ENCODE data around the gene SLC39A1. TPM values are rescaled to one million over a fixed set of nuclear protein-coding genes. Genes with fewer than 3 reads are reported as not detected.

SLC39A1 gene
- polyA plus RNA-seq, 1 of the 3 experiments (the other 2 are of a cell fraction): 89.6 TPM

DNA sequence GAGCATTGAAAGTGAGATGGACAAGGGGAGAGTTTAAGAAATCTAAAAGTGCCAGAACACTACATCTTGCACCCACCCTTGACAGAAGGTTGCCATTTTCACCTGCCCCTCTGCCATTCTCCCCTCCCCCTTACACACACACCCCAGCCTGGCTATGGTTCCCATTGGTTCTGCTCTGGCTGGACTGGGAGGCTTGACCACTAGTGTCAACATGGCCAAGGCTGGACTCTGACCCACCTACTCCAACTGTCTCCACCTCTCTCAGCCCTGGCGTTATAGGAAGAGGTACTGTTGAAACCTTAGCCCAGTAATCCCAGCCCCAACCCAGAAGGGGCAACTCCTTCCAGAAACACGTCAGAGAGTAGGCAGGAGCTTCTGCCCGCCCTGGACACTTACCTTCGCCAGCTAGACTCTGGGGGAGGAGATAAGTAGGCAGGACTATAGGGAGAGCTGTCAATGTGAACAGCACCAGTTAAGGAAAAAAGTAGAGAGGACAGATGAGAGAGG is 9.4 kb downstream of the SLC39A1 start:
- H3K27ac ChIP-seq (ENCODE audit: low read depth in 2 of 2, low read length in 1 of 2): no peak overlapping the region
- no peak overlapping the region for H3K9ac ChIP-seq
- peaks cover 5 to 31% of the 10 kb centered on the region in 2 experiments; a peak in 3 of 4 replicates for H3K4me1 ChIP-seq (ENCODE audit: control insufficient read depth in 1 of 2, insufficient read depth in 2 of 2, low read depth in 1 of 2, low read length in 1 of 2)
- peaks cover 4% of the 10 kb centered on the region for H3F3A ChIP-seq (replicated peaks; ENCODE audit: insufficient read depth)
- no peaks in the 10 kb centered on the region for H3K9me3 ChIP-seq
- ChIA-PET POLR2A (interaction anchor here (0.9 to 1.7 kb wide), 4 partner anchors 9 to 170 kb away, joined by 3 to 4 read pairs (median 4); partner anchors contain the start of genes CREB3L4 and SLC39A1), CTCF (interaction anchor here (1.0 to 5.9 kb wide), 7 partner anchors 8 to 157 kb away, joined by 3 to 51 read pairs (median 3); partner anchors contain the start of genes DENND4B and RAB13)
- H3K79me2 ChIP-seq (ENCODE audit: insufficient read depth): peaks cover 60% of the 10 kb centered on the region
- H3K9me2 ChIP-seq: no peaks in the 10 kb centered on the region
- H3K4me3 ChIP-seq (ENCODE audit: low read depth in 2 of 2, low read length in 1 of 2): no peak overlapping the region
- H3K4me2 ChIP-seq: no peak overlapping the region
- no peak for DNase-seq
- peaks cover 9 to 48% of the 10 kb centered on the region in 2 experiments for H3K36me3 ChIP-seq (replicated peaks in 1 of 2; ENCODE audit: control insufficient read depth in 1 of 2, insufficient read depth in 2 of 2, low read length in 1 of 2)
- peaks cover 41% of the 10 kb centered on the region for H4K20me1 ChIP-seq (ENCODE audit: insufficient read depth)
- no peak overlapping the region for H2AFZ ChIP-seq (ENCODE audit: low read depth)
- no peaks in the 10 kb centered on the region for H3K27me3 ChIP-seq (ENCODE audit: insufficient read depth)
- 95% methylated on average over 4 of the region's 4 CpGs for WGBS (ENCODE audit: low lambda C conversion rate)
- no peak for TF ChIP-seq EZH2phosphoT487 (IDR thresholded peaks at IDR 0.05; ENCODE audit: borderline replicate concordance, low read depth)
- TF ChIP-seq FOSL2 (IDR thresholded peaks at IDR 0.05; ENCODE audit: borderline replicate concordance, low read depth): no peak
- TF ChIP-seq NFIC (IDR thresholded peaks at IDR 0.05; ENCODE audit: borderline replicate concordance): no peak
- TF ChIP-seq MAX (IDR thresholded peaks at IDR 0.05; ENCODE audit: low read depth): no peak
- TF ChIP-seq NRF1 (IDR thresholded peaks at IDR 0.05; ENCODE audit: low read depth, low read length): no peak
- TF ChIP-seq EP300 (IDR thresholded peaks at IDR 0.05; ENCODE audit: borderline replicate concordance in 1 of 2, low read depth in 1 of 2, low read length in 1 of 2): no peak
- TF ChIP-seq RAD21 (IDR thresholded peaks at IDR 0.05; ENCODE audit: low read length): no peak
- TF ChIP-seq GATA2 (CRISPR knock-in tag; IDR thresholded peaks at IDR 0.05): no peak
- TF ChIP-seq RFX5 (IDR thresholded peaks at IDR 0.05; ENCODE audit: low read length): no peak
- no peak for TF ChIP-seq IRF3 (IDR thresholded peaks at IDR 0.05; ENCODE audit: low read depth, low read length)
- TF ChIP-seq, protein P1, sequence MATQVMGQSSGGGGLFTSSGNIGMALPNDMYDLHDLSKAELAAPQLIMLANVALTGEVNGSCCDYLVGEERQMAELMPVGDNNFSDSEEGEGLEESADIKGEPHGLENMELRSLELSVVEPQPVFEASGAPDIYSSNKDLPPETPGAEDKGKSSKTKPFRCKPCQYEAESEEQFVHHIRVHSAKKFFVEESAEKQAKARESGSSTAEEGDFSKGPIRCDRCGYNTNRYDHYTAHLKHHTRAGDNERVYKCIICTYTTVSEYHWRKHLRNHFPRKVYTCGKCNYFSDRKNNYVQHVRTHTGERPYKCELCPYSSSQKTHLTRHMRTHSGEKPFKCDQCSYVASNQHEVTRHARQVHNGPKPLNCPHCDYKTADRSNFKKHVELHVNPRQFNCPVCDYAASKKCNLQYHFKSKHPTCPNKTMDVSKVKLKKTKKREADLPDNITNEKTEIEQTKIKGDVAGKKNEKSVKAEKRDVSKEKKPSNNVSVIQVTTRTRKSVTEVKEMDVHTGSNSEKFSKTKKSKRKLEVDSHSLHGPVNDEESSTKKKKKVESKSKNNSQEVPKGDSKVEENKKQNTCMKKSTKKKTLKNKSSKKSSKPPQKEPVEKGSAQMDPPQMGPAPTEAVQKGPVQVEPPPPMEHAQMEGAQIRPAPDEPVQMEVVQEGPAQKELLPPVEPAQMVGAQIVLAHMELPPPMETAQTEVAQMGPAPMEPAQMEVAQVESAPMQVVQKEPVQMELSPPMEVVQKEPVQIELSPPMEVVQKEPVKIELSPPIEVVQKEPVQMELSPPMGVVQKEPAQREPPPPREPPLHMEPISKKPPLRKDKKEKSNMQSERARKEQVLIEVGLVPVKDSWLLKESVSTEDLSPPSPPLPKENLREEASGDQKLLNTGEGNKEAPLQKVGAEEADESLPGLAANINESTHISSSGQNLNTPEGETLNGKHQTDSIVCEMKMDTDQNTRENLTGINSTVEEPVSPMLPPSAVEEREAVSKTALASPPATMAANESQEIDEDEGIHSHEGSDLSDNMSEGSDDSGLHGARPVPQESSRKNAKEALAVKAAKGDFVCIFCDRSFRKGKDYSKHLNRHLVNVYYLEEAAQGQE (IDR thresholded peaks at IDR 0.05; ENCODE audit: low read depth, low read length): no peak
- TF ChIP-seq YY1 (IDR thresholded peaks at IDR 0.05; ENCODE audit: low read depth): no peak
- TF ChIP-seq ZBTB33 (IDR thresholded peaks at IDR 0.05; ENCODE audit: borderline replicate concordance, low read depth): no peak
- TF ChIP-seq TAF1 (IDR thresholded peaks at IDR 0.05; ENCODE audit: borderline replicate concordance, low read depth, low read length): no peak
- no peak for TF ChIP-seq TCF12 (IDR thresholded peaks at IDR 0.05)
- no peak for TF ChIP-seq MXI1 (IDR thresholded peaks at IDR 0.05; ENCODE audit: low read depth, low read length)

All from SK-N-SH (cell line).